Aorta (tissue), 5 donors: Measurements from ENCODE around the gene CTIF. TPM values are rescaled to one million over a fixed set of nuclear protein-coding genes. Genes with fewer than 3 reads are reported as not detected.

Experiments
- ATAC-seq: fragments of 200-7000 bp; cut with Tn5 transposase; one replicate; pipeline ENCODE4 v1.9.1; 2022; ENCODE audit warnings: moderate library complexity; ENCODE audit not compliant: low FRiP score
- DNase-seq, 2 donors: peaks; one replicate each; pipeline ENCODE4 v3.0.0-alpha.2; 2020
- H3K27ac ChIP-seq, 2 donors: one replicate each; pipeline ENCODE4 v1.5.1; 2013; ENCODE audit warnings: low read length in 2 of 2, mild to moderate bottlenecking in 2 of 2, moderate library complexity in 2 of 2, control low read depth in 1 of 2, inconsistent platforms in 1 of 2, low read depth in 1 of 2
- H3K27me3 ChIP-seq, 2 donors: one replicate each; pipeline ENCODE4 v1.6.1; 2013; ENCODE audit warnings: control low read depth in 1 of 2, low read length in 1 of 2, mild to moderate bottlenecking in 1 of 2, moderate library complexity in 1 of 2; ENCODE audit not compliant: insufficient read depth in 2 of 2, control insufficient read depth in 1 of 2
- H3K36me3 ChIP-seq, 2 donors: one replicate each; pipeline ENCODE4 v1.6.1; 2013; ENCODE audit warnings: control low read depth in 1 of 2, low read length in 1 of 2, mild to moderate bottlenecking in 1 of 2; ENCODE audit not compliant: insufficient read depth in 2 of 2, control insufficient read depth in 1 of 2
- H3K4me1 ChIP-seq, 2 donors: one replicate each; pipeline ENCODE4 v1.6.1; 2013; ENCODE audit warnings: low read length in 2 of 2, control low read depth in 1 of 2, mild to moderate bottlenecking in 1 of 2, moderate library complexity in 1 of 2; ENCODE audit not compliant: insufficient read depth in 2 of 2, control insufficient read depth in 1 of 2
- H3K4me3 ChIP-seq, 2 donors: one replicate each; pipeline ENCODE4 v1.5.1; 2013; ENCODE audit warnings: low read length in 2 of 2, control low read depth in 1 of 2, mild to moderate bottlenecking in 1 of 2
- H3K9me3 ChIP-seq: one replicate; pipeline ENCODE4 v1.6.1; 2013; ENCODE audit warnings: mild to moderate bottlenecking, low read length; ENCODE audit not compliant: control insufficient read depth
- whole genome bisulfite sequencing, 2 donors: extraction: QIAGEN DNeasy Blood & Tissue Kit; methylation state at CpG; one replicate each; pipeline ENCODE4 v1.1.7; 2013; 5-methylcytosine and 5-hydroxymethylcytosine counted together
- intact Hi-C, 2 donors: fragments of 100-400 bp; cut with DNase I; formaldehyde crosslinking; loops; one replicate each; pipeline versions ENCODE4 v1.14.2 to v1.15.0; 2022
- polyA plus RNA-seq, 2 donors: library from polyadenylated mRNA; stranded (reverse); fragments of 200-250 nt; gene quantifications; one replicate each; pipeline ENCODE4 v1.2.3, GENCODE V29; 2013
- total RNA-seq, 2 donors: library from RNA; stranded (reverse); fragmentation: NEBNext Ultra II Directional; extraction: Animal tissue kit (Norgen Biotek cat#: 25700); gene quantifications; one replicate each; pipeline ENCODE4 v1.2.1, GENCODE V29; 2021
- donor health status: healthy with polysubstance abuse.
- donor health status: Bipolar disorder and iron deficiency.
- donor health status: DM: no; HTN: no; CAD: no.
- donor health status: DM: no; HTN: no; CAD: no.
- donor health status: DM: yes; HTN: yes; CAD: no.

CTIF gene
- total and polyA plus RNA-seq, 4 donors: 14.4 to 113 (median 93.4) TPM

DNA sequence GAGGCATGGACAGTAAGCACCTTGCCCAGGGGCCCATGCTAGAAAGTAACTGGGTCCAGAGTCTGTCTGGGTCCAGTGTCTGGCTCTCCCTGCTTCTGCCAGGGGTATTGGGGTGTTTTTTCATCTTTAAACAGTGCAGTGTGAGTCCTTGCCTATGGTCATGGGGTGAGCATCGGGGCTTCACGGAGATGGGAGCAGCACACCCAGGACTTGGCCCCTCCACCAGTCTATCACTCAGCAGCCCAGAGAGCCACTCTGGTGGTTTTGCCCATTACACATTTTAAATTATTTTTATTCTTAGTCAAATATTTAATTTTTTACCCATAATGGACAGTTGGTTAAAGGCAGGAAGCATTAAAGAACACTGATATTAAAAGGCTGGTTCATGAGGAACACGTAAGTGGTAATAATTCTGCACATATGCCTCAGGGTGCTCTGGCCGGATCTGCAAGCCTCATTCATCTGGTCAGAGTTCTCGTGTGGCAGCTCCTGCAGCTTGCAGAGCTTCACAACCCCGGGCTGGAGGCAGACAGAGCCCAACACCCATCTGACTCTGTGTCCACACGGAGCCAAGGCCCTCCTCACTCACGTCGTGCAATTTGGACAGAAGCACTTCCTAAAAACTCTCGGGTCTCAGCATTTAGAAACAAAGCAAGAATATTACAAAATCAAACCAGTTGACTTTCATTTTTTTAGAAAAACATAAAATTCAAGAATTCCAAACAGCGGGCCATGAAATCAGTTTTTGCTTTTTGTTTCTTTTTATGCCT lies 204.1 kb downstream of the CTIF start:
- DNase-seq (peak; percentile 86 to 91), ATAC-seq (peak; percentile 74)
- 5 to 7% methylated on average over 11 of the region's 11 CpGs for WGBS, 2 donors
- no peak overlapping the region for H3K4me3 ChIP-seq
- H3K27ac ChIP-seq: peak overlapping the region; percentile 11 to 55
- intact Hi-C loops: no loop called here
- no peaks in the 10 kb centered on the region for H3K27me3 ChIP-seq
- no peaks in the 10 kb centered on the region for H3K36me3 ChIP-seq
- no peaks in the 10 kb centered on the region for H3K9me3 ChIP-seq
- peaks cover 0 to 7% of the 10 kb centered on the region in 2 donors for H3K4me1 ChIP-seq

DNA sequence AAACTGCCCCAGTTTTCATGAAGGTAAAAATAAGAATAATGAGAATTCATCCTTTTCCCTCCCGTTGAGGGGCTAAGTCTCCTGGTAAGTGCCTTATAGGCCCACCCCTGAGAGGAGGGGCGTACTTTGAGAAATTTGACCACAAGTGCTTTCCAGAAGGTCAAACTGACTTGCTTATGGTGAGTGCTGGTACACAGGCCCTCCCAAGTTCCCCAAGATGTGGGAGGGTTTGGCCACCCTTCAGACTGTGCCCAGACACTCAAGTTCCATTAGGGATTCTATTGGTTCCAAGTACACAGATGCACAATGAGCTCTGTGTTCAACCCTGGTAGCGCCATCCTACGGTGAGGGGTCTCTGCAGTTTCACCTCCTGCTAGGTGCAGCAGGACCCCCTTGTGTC lies 205.1 kb downstream of the CTIF start:
- H3K4me3 ChIP-seq: no peak overlapping the region
- H3K4me1 ChIP-seq: peaks cover 0 to 7% of the 10 kb centered on the region in 2 donors
- intact Hi-C loops: no loop called here
- 52 to 63% methylated on average over 4 of the region's 4 CpGs for WGBS, 2 donors
- no peaks in the 10 kb centered on the region for H3K9me3 ChIP-seq
- ATAC-seq (no peak), DNase-seq (no peak)
- H3K27ac ChIP-seq: peak overlapping the region; percentile 44 to 90
- H3K27me3 ChIP-seq: no peaks in the 10 kb centered on the region
- H3K36me3 ChIP-seq: no peaks in the 10 kb centered on the region

DNA sequence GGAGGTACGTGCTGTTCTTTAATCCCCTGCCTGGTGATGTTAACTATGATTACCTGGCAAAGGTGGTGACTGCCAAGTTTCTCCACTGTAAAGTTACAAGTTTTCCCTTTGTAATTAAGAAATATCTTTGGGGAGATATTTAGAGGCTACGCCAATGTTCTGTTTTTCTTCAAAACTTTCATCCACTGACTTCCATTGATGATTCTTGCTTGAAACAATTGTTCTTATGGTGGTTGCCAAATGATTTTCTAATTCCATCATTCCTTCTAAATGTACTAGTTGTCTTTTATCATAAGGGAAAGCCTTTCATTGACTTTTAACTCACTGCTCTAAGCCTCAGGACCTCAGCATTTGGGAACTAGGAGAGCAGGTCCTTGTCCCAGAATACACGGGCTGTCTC lies 206.5 kb downstream of the CTIF start:
- Histone ChIP-seq H3K27me3 (no peaks in the 10 kb centered on the region), H3K4me1 (peaks cover under 1 to 7% of the 10 kb centered on the region in 2 donors), H3K27ac (peak overlapping the region; percentile 39 to 65), H3K9me3 (no peaks in the 10 kb centered on the region), H3K4me3 (no peak overlapping the region), H3K36me3 (no peaks in the 10 kb centered on the region)
- WGBS, 2 donors: 76 to 95% methylated on average over 3 of the region's 3 CpGs
- ATAC-seq (no peak), DNase-seq (no peak)
- intact Hi-C loops: loop anchor here in 1 of 2 donors (5.0 kb wide), 1 partner anchor 63 kb away; no protein-coding TSS in a partner anchor

DNA sequence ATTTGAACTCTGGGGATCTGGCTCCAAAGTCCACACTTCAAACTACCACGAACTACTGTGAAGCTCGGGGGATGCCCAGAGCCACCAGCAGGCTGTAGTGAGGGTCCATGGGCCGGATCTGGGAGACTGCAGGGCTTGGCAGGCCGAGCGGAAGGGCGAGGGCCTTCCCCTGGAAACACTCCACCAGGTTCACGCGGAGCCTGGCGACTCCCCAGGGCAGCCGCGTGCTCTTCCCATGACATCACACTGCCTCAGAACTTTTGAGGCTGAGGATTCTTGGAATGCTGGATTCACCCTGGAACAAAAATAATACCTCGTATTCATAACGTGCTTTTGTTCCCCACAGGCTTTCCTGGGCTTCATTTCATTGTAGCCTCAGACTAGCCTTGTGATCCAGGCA lies 210.9 kb downstream of the CTIF start:
- WGBS, 2 donors: 7 to 18% methylated on average over 13 of the region's 13 CpGs
- no peaks in the 10 kb centered on the region for H3K9me3 ChIP-seq
- no peaks in the 10 kb centered on the region for H3K27me3 ChIP-seq
- DNase-seq: peak; percentile 87 to 93
- H3K36me3 ChIP-seq: no peaks in the 10 kb centered on the region
- peak overlapping the region; percentile 3 to 89 for H3K27ac ChIP-seq
- H3K4me1 ChIP-seq: peaks cover 0 to 2% of the 10 kb centered on the region in 2 donors
- no peak overlapping the region for H3K4me3 ChIP-seq
- intact Hi-C loops: loop anchor here in 1 of 2 donors (5.0 kb wide), 1 partner anchor 67 kb away; no protein-coding TSS in a partner anchor
- ATAC-seq: peak; percentile 88

DNA sequence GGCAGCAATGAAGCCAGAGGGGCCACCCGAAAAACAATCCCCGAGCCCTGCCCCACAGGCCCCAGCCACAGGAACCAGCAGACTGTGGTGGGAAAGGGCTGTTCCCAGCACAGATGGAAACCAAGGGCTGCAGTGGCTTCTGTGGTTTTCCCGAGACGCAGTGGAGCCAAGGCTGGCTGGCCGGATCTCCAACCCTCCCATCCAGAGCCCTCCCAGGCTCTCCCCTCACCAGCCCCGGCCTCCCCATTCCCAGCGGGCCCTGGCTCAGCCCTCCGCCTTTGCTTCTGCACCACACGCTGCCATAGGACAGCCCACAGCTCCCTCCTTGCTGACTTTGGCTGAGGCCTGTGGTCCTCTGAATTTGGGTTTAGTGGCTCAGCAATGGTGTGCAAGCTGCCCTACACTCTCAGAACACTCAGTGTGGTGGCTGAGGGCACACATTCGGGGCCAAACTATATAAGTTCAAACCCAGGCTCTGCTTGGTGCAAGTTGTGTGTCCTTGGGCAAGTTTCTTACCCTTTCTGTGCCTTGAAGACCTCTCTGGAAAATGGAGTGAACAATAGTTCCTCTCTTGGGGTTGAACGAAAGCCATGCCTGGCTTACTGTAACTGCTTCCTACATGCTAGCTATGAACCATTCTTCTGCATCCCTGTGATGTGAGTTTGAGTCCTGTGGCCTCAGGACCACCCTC lies 211.8 kb downstream of the CTIF start:
- intact Hi-C loops: no loop called here

DNA sequence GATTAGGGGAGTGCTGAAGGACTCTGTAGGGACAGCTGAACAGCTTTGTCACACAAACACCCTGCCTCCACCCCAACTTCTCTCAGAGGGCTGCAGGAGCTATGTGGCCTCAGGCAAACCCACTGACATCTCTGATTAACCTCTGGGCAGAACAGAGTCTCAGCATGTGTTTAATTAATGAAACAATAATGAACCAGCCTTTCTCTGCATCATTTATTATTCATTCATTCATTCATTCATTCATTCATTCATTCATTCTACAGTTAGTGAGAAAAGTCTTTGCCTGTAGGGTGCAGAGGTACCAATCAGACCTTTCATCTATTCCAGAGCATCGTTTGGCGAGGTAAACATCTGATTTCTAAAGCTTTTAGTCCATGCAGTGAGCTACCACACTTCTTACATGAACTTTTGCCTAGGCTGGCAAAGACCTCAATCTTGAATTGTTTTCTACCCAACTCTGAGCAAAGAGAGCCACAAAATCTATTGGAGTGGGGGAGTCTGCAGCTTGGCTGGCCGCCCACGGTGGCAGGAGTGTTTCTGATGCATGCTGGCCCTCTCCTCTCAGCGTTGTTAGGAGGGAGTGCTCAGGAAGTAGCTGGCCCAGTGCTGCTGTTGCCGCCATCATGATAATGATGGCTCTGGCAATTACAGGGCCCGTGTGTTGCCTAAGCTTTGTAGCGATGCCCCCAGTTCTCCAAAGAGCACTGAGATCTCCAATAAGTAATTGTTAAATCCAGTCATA lies 213.1 kb downstream of the CTIF start:
- WGBS, 2 donors: 63 to 79% methylated on average over 8 of the region's 8 CpGs
- Histone ChIP-seq H3K4me3 (no peak overlapping the region), H3K27me3 (no peaks in the 10 kb centered on the region), H3K9me3 (no peaks in the 10 kb centered on the region), H3K27ac (peak overlapping the region in 1 of 2 donors; percentile 89), H3K36me3 (no peaks in the 10 kb centered on the region), H3K4me1 (peaks cover 0 to 2% of the 10 kb centered on the region in 2 donors)
- ATAC-seq (no peak), DNase-seq (no peak)
- intact Hi-C loops: no loop called here

More for the DNA sequence above, 211.8 kb downstream of the CTIF start:
- WGBS, 2 donors: 8 to 13% methylated on average over 11 of the region's 11 CpGs
- peak overlapping the region; percentile 3 to 89 for H3K27ac ChIP-seq
- peaks cover 0 to 2% of the 10 kb centered on the region in 2 donors for H3K4me1 ChIP-seq
- H3K27me3 ChIP-seq: no peaks in the 10 kb centered on the region
- no peaks in the 10 kb centered on the region for H3K9me3 ChIP-seq
- H3K36me3 ChIP-seq: no peaks in the 10 kb centered on the region
- H3K4me3 ChIP-seq: no peak overlapping the region
- DNase-seq (peak; percentile 88), ATAC-seq (peak; percentile 84)

DNA sequence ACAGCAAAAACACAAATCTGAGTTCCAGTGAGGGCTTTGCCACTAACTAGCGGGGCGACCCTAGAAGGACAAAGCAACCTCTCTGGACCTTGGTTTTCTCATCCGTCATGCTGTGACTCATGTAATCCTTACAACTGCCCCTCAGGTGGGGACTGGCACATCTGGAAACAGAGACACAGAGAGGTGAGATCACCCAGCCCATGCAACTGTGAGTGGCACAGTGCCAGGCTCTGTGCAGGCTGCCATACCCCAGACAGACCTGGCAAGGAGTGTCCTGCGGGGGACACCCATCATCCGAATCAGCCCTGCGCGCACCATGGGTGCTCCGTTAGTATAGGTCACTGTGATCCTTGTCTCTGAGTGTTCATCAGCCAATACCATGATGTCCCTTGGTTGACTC lies 213.6 kb downstream of the CTIF start:
- Histone ChIP-seq H3K9me3 (no peaks in the 10 kb centered on the region), H3K4me3 (no peak overlapping the region), H3K36me3 (no peaks in the 10 kb centered on the region), H3K27ac (no peak overlapping the region), H3K27me3 (no peaks in the 10 kb centered on the region), H3K4me1 (peaks cover 0 to 2% of the 10 kb centered on the region in 2 donors)
- 96 to 97% methylated on average over 8 of the region's 8 CpGs for WGBS, 2 donors
- intact Hi-C loops: no loop called here
- no peak for ATAC-seq
- no peak for DNase-seq

DNA sequence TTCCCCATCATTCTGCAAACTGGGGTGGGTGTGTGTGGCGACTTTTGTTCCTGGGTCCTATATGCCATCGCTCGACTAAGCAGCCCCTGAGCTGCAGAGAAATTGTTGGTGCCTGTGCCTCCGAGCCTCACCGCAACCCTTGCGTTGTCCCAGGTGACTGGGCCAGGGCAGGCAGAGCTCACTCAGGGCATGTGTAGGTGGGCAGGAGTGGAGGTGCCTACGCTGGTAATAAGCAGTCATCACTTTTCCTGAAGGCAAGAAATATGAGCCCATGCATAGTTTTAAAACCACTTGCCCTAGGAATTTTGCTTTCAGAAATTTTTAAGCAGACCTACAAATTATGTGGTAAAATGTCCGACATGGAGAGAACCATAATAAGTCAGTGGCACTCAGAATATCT lies 214.1 kb downstream of the CTIF start:
- DNase-seq: no peak
- Histone ChIP-seq H3K9me3 (no peaks in the 10 kb centered on the region), H3K4me1 (peaks cover 0 to 2% of the 10 kb centered on the region in 2 donors), H3K27me3 (no peaks in the 10 kb centered on the region), H3K4me3 (no peak overlapping the region), H3K36me3 (no peaks in the 10 kb centered on the region), H3K27ac (no peak overlapping the region)
- intact Hi-C loops: no loop called here
- WGBS, 2 donors: 97 to 98% methylated on average over 8 of the region's 8 CpGs
- ATAC-seq: no peak
